Esophagus squamous epithelium (tissue), 4 donors: ENCODE measurements around the gene ABHD6.

ENCODE experiments used
- POLR2A ChIP-seq, 4 donors: fragments of 450-650 bp; IDR thresholded peaks; one replicate each; pipeline ENCODE4 v1.6.1; 2017; ENCODE audit warnings: antibody characterized with exemption in 4 of 4, mild to moderate bottlenecking in 4 of 4, moderate library complexity in 3 of 4
- TF ChIP-seq, protein P1 (sequence below), 6 experiments: fragments of 450-650 bp in 4 of 6; fragments of 200-600 bp in 2 of 6; sonication (generic) in 2 of 6; IDR thresholded peaks; one replicate each; pipeline ENCODE4 v1.5.1; 2016 to 2019; ENCODE audit warnings: antibody characterized with exemption in 6 of 6, mild to moderate bottlenecking in 4 of 6, moderate library complexity in 4 of 6

- TF ChIP-seq, protein P1, sequence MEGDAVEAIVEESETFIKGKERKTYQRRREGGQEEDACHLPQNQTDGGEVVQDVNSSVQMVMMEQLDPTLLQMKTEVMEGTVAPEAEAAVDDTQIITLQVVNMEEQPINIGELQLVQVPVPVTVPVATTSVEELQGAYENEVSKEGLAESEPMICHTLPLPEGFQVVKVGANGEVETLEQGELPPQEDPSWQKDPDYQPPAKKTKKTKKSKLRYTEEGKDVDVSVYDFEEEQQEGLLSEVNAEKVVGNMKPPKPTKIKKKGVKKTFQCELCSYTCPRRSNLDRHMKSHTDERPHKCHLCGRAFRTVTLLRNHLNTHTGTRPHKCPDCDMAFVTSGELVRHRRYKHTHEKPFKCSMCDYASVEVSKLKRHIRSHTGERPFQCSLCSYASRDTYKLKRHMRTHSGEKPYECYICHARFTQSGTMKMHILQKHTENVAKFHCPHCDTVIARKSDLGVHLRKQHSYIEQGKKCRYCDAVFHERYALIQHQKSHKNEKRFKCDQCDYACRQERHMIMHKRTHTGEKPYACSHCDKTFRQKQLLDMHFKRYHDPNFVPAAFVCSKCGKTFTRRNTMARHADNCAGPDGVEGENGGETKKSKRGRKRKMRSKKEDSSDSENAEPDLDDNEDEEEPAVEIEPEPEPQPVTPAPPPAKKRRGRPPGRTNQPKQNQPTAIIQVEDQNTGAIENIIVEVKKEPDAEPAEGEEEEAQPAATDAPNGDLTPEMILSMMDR (IDR thresholded peaks at IDR 0.05), result no peak
- TF ChIP-seq POLR2A (IDR thresholded peaks at IDR 0.05), result no peak
Measured at GRCh38 chr3:58189691-58190090, 47.9 kb upstream of the ABHD6 start.
